Naive thymus-derived CD4-positive, alpha-beta T cell (primary cell): ENCODE measurements around the gene MAP3K1. TPM values are rescaled to one million over a fixed set of nuclear protein-coding genes. Genes with fewer than 3 reads are reported as not detected.

Source experiments
- ATAC-seq: fragments of 150-1000 bp; cut with Tn5 transposase; 2 replicates; pipeline ENCODE4 v1.10.0; 2021; ENCODE audit warnings: mild to moderate bottlenecking, moderate library complexity
- CTCF ChIA-PET: fragments of 350-600 bp; sonication (Branson Sonifier 250); formaldehyde crosslinking; loops from one replicate; lab custom pipeline; 2021; ENCODE audit warnings: antibody characterized with exemption; lab: Charles Lee
- POLR2A ChIA-PET: fragments of 350-600 bp; sonication (Branson Sonifier 250); formaldehyde crosslinking; loops from one replicate; lab custom pipeline; 2021; ENCODE audit warnings: antibody characterized with exemption, inconsistent platforms; lab: Charles Lee
- DNase-seq, 9 donors: peaks; one replicate each; pipeline versions ENCODE4 v3.0.0 to v3.0.0-alpha.2; 2020 to 2022; ENCODE audit warnings: mixed read lengths in 1 of 9
- H3K27ac ChIP-seq: one replicate; pipeline ENCODE4 v1.7.0; 2013; ENCODE audit warnings: mild to moderate bottlenecking, low read depth, low read length, moderate library complexity
- H3K27me3 ChIP-seq, 2 donors: one replicate each; pipeline ENCODE4 v1.7.0; 2013; ENCODE audit warnings: low read length in 2 of 2, mild to moderate bottlenecking in 2 of 2, moderate library complexity in 2 of 2; ENCODE audit not compliant: control insufficient read depth in 2 of 2, insufficient read depth in 2 of 2
- H3K36me3 ChIP-seq, 3 experiments: 1 replicate in 2 of 3; 2 replicates in 1 of 3; pipeline ENCODE4 v1.7.0; 2013; ENCODE audit warnings: low read length in 3 of 3, mild to moderate bottlenecking in 3 of 3, moderate library complexity in 1 of 3; ENCODE audit not compliant: insufficient read depth in 3 of 3, control insufficient read depth in 2 of 3
- H3K4me1 ChIP-seq, 2 donors: one replicate each; pipeline ENCODE4 v1.7.0; 2013; ENCODE audit warnings: low read length in 2 of 2, mild to moderate bottlenecking in 2 of 2, moderate library complexity in 1 of 2; ENCODE audit not compliant: control insufficient read depth in 2 of 2, insufficient read depth in 2 of 2
- H3K4me3 ChIP-seq: 2 replicates; pipeline ENCODE4 v1.7.0; 2013; ENCODE audit warnings: mild to moderate bottlenecking, low read length
- H3K9me3 ChIP-seq, 3 experiments: 1 replicate in 2 of 3; 2 replicates in 1 of 3; pipeline ENCODE4 v1.7.0; 2013; ENCODE audit warnings: low read length in 3 of 3; ENCODE audit not compliant: control insufficient read depth in 2 of 3
- H3K27ac Mint-ChIP-seq, 9 donors: one replicate each; pipeline ENCODE4 v1.8.0; 2020 to 2022; ENCODE audit warnings: mixed read lengths in 9 of 9, mild to moderate bottlenecking in 8 of 9, moderate library complexity in 5 of 9, inconsistent platforms in 2 of 9
- H3K27me3 Mint-ChIP-seq, 5 donors: one replicate each; pipeline ENCODE4 v1.8.0; 2021 to 2022; ENCODE audit warnings: mixed read lengths in 5 of 5, mild to moderate bottlenecking in 1 of 5
- H3K36me3 Mint-ChIP-seq, 5 donors: one replicate each; pipeline ENCODE4 v1.8.0; 2020 to 2022; ENCODE audit warnings: mixed read lengths in 5 of 5, mild to moderate bottlenecking in 3 of 5, inconsistent platforms in 1 of 5
- H3K4me1 Mint-ChIP-seq, 7 donors: one replicate each; pipeline ENCODE4 v1.8.0; 2020 to 2022; ENCODE audit warnings: mixed read lengths in 7 of 7, mild to moderate bottlenecking in 3 of 7, inconsistent platforms in 1 of 7
- H3K4me3 Mint-ChIP-seq, 10 donors: one replicate each; pipeline ENCODE4 v1.8.0; 2020 to 2022; ENCODE audit warnings: mild to moderate bottlenecking in 10 of 10, mixed read lengths in 10 of 10, moderate library complexity in 6 of 10, inconsistent platforms in 2 of 10
- H3K9me3 Mint-ChIP-seq, 11 donors: one replicate each; pipeline ENCODE4 v1.8.0; 2020 to 2022; ENCODE audit warnings: mixed read lengths in 11 of 11, mild to moderate bottlenecking in 4 of 11, inconsistent platforms in 1 of 11, moderate library complexity in 1 of 11
- intact Hi-C, 2 donors: fragments of 100-400 bp; cut with micrococcal nuclease; formaldehyde crosslinking; loops; one replicate each; pipeline ENCODE4 v1.15.1; 2023
- polyA plus RNA-seq, 2 donors: library from polyadenylated mRNA; unstranded; fragments of 300-500 nt; fragmentation: Illumina TruSeq; gene quantifications; one replicate each; pipeline ENCODE4 v1.2.3, GENCODE V29; 2021
- total RNA-seq, 6 experiments: library from RNA in 5 of 6; stranded (reverse) in 5 of 6; gene quantifications; 1 replicate in 5 of 6; 2 replicates in 1 of 6; pipeline ENCODE4 v1.2.3 and lab custom pipeline; 2021 to 2026

Gene MAP3K1
- total and polyA plus RNA-seq, 7 experiments from 2014 or later: 43.0 to 85.4 (median 61.8) TPM

- Mint-ChIP-seq H3K4me3 (peak overlapping the region; percentile 68 to 93 (median 83)), H3K4me1 (peaks cover 71 to 100% (median 95%) of the 10 kb centered on the region in 7 donors), H3K27me3 (no peaks in the 10 kb centered on the region), H3K36me3 (peaks cover 0 to 6% (median 0%) of the 10 kb centered on the region in 5 donors), H3K9me3 (no peaks in the 10 kb centered on the region), H3K27ac (peak overlapping the region; percentile 28 to 95 (median 79))
- no peaks in the 10 kb centered on the region for H3K9me3 ChIP-seq
- ATAC-seq (peak; percentile 85), DNase-seq (peak in 7 of 9 donors; percentile 32 to 81 (median 38))
- peak overlapping the region; percentile 71 for H3K27ac ChIP-seq
- intact Hi-C loops: loop anchor here (1.0 to 2.0 kb wide), 3 partner anchors 9 to 15 kb away; partner anchors contain the start of gene MAP3K1 (in 1 of the 2)
- H3K4me1 ChIP-seq: peaks cover 25 to 88% of the 10 kb centered on the region in 2 donors
- ChIA-PET CTCF (interaction anchor here (0.7 to 1.9 kb wide), 4 partner anchors 9 to 559 kb away, joined by 3 to 4 read pairs (median 3); no protein-coding TSS in a partner anchor), POLR2A (interaction anchor here (0.8 to 1.4 kb wide), 5 partner anchors 11 to 349 kb away, joined by 3 to 6 read pairs (median 5); no protein-coding TSS in a partner anchor)
- H3K4me3 ChIP-seq: peak overlapping the region; percentile 46
- H3K36me3 ChIP-seq: no peaks in the 10 kb centered on the region
- no peaks in the 10 kb centered on the region for H3K27me3 ChIP-seq
These were observed 14.0 kb downstream of the MAP3K1 start for GRCh38 chr5:56829137-56829908.

DNA sequence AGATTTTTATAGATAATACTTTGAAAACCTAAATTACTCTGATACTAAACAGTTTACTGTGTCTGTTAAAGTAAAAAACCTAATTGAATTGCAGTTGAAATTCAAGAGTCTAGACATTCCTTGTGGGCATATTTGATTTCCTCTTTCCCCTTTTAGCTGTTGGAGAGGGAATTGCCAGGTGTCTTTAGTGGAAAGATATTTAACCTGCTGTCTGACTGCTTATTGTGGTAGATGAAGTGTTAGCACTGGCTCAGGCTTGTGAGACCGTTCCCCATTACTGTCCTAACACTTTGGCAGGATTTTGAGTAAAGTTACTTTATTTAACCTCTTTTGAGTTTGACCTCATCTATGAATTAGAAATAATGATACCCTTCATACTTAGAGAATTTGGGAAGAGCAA, 16.4 kb downstream of the MAP3K1 start:
- H3K9me3 Mint-ChIP-seq: no peaks in the 10 kb centered on the region
- CTCF ChIA-PET: no interaction called here
- peak overlapping the region in 8 of 9 donors; percentile 28 to 95 (median 86) for H3K27ac Mint-ChIP-seq
- peaks cover 0 to 3% (median 0%) of the 10 kb centered on the region in 5 donors for H3K36me3 Mint-ChIP-seq
- ATAC-seq: no peak
- POLR2A ChIA-PET: interaction anchor here (1.1 kb wide), 1 partner anchor 15 kb away, joined by 4 read pairs; no protein-coding TSS in a partner anchor
- Histone ChIP-seq H3K4me1 (peaks cover 25 to 92% of the 10 kb centered on the region in 2 donors), H3K4me3 (no peak overlapping the region), H3K36me3 (no peaks in the 10 kb centered on the region), H3K27ac (peak overlapping the region; percentile 56), H3K9me3 (no peaks in the 10 kb centered on the region), H3K27me3 (no peaks in the 10 kb centered on the region)
- no peaks in the 10 kb centered on the region for H3K27me3 Mint-ChIP-seq
- H3K4me1 Mint-ChIP-seq: peaks cover 69 to 100% (median 95%) of the 10 kb centered on the region in 7 donors
- intact Hi-C loops: no loop called here
- no peak for DNase-seq
- peak overlapping the region in 6 of 10 donors; percentile 42 to 93 (median 59) for H3K4me3 Mint-ChIP-seq

- Histone ChIP-seq H3K27ac (peak overlapping the region; percentile 50), H3K4me1 (peaks cover 21 to 92% of the 10 kb centered on the region in 2 donors), H3K9me3 (no peaks in the 10 kb centered on the region), H3K4me3 (no peak overlapping the region), H3K36me3 (no peaks in the 10 kb centered on the region), H3K27me3 (no peaks in the 10 kb centered on the region)
- H3K27me3 Mint-ChIP-seq: no peaks in the 10 kb centered on the region
- CTCF ChIA-PET: interaction anchor here (0.7 to 6.3 kb wide), 2 partner anchors 11 to 561 kb away, joined by 3 to 131 read pairs; no protein-coding TSS in a partner anchor
- H3K4me1 Mint-ChIP-seq: peaks cover 71 to 100% (median 97%) of the 10 kb centered on the region in 7 donors
- POLR2A ChIA-PET: interaction anchor here (1.2 kb wide), 1 partner anchor 562 kb away, joined by 3 read pairs; no protein-coding TSS in a partner anchor
- no peaks in the 10 kb centered on the region for H3K9me3 Mint-ChIP-seq
- DNase-seq (no peak), ATAC-seq (peak; percentile 23)
- intact Hi-C loops: no loop called here
- peaks cover 0 to 3% (median 0%) of the 10 kb centered on the region in 5 donors for H3K36me3 Mint-ChIP-seq
- peak overlapping the region in 8 of 9 donors; percentile 19 to 95 (median 78) for H3K27ac Mint-ChIP-seq
- H3K4me3 Mint-ChIP-seq: peak overlapping the region in 9 of 10 donors; percentile 23 to 93 (median 67)
These were observed 18.0 kb downstream of the MAP3K1 start for GRCh38 chr5:56833325-56833724.

GRCh38 chr5:56837381-56837780, 22.0 kb downstream of the MAP3K1 start:
- Mint-ChIP-seq H3K27ac (peak overlapping the region in 8 of 9 donors; percentile 8 to 95 (median 76)), H3K27me3 (no peaks in the 10 kb centered on the region), H3K9me3 (no peaks in the 10 kb centered on the region), H3K4me3 (peak overlapping the region in 7 of 10 donors; percentile 27 to 79 (median 63)), H3K4me1 (peaks cover 65 to 95% (median 92%) of the 10 kb centered on the region in 7 donors), H3K36me3 (peaks cover 0 to 3% (median 0%) of the 10 kb centered on the region in 5 donors)
- intact Hi-C loops: loop anchor here (1.0 to 5.0 kb wide), 4 partner anchors 20 to 900 kb away; no protein-coding TSS in a partner anchor
- no peak for ATAC-seq
- ChIA-PET POLR2A (interaction anchor here (0.5 to 2.5 kb wide), 11 partner anchors 9 to 685 kb away, joined by 3 to 13 read pairs (median 3); no protein-coding TSS in a partner anchor), CTCF (interaction anchor here (0.6 to 6.3 kb wide), 22 partner anchors 9 to 1665 kb away, joined by 3 to 131 read pairs (median 4); no protein-coding TSS in a partner anchor)
- H3K27ac ChIP-seq: peak overlapping the region; percentile 42
- peaks cover 8 to 89% of the 10 kb centered on the region in 2 donors for H3K4me1 ChIP-seq
- no peaks in the 10 kb centered on the region for H3K9me3 ChIP-seq
- H3K27me3 ChIP-seq: no peaks in the 10 kb centered on the region
- H3K4me3 ChIP-seq: no peak overlapping the region
- H3K36me3 ChIP-seq: no peaks in the 10 kb centered on the region
- DNase-seq: no peak

- intact Hi-C loops: loop anchor here (1.0 to 5.0 kb wide), 8 partner anchors 21 to 902 kb away; no protein-coding TSS in a partner anchor
- Mint-ChIP-seq H3K36me3 (peaks cover 0 to 3% (median 0%) of the 10 kb centered on the region in 5 donors), H3K9me3 (no peaks in the 10 kb centered on the region), H3K27ac (peak overlapping the region; percentile 8 to 95 (median 75)), H3K27me3 (no peaks in the 10 kb centered on the region), H3K4me1 (peaks cover 66 to 95% (median 90%) of the 10 kb centered on the region in 7 donors), H3K4me3 (peak overlapping the region in 9 of 10 donors; percentile 23 to 79 (median 60))
- Histone ChIP-seq H3K4me1 (peaks cover 8 to 87% of the 10 kb centered on the region in 2 donors), H3K27me3 (no peaks in the 10 kb centered on the region), H3K36me3 (no peaks in the 10 kb centered on the region), H3K9me3 (no peaks in the 10 kb centered on the region), H3K27ac (peak overlapping the region; percentile 42), H3K4me3 (no peak overlapping the region)
- CTCF ChIA-PET: interaction anchor here (0.6 to 6.3 kb wide), 27 partner anchors 9 to 1666 kb away, joined by 3 to 131 read pairs (median 4); no protein-coding TSS in a partner anchor
- no peak for DNase-seq
- POLR2A ChIA-PET: interaction anchor here (0.5 to 2.5 kb wide), 9 partner anchors 9 to 566 kb away, joined by 3 to 13 read pairs (median 4); no protein-coding TSS in a partner anchor
- no peak for ATAC-seq
These were observed 22.6 kb downstream of the MAP3K1 start for GRCh38 chr5:56837956-56838355.
